Adrenal gland (tissue), 5 donors: Measurements from ENCODE around the gene LBHD1.

Experiments
- CTCF ChIP-seq, 6 experiments: fragments of 450-650 bp in 4 of 6; fragments of 200-600 bp in 2 of 6; sonication (generic) in 1 of 6; IDR thresholded peaks; 1 replicate in 5 of 6; 2 replicates in 1 of 6; pipeline versions ENCODE4 v1.5.1 to v1.8.0; 2016 to 2021; ENCODE audit warnings: antibody characterized with exemption in 6 of 6, mild to moderate bottlenecking in 2 of 6, moderate library complexity in 1 of 6
- POLR2A ChIP-seq, 2 donors: fragments of 450-650 bp; IDR thresholded peaks; one replicate each; pipeline ENCODE4 v1.6.1; 2017; ENCODE audit warnings: antibody characterized with exemption in 2 of 2, mild to moderate bottlenecking in 2 of 2, moderate library complexity in 1 of 2
- donor health status: DM: no; HTN: no; CAD: no.

GRCh38 chr11:62666259-62666926, 5.7 kb downstream of the LBHD1 start:
- TF ChIP-seq CTCF (IDR thresholded peaks at IDR 0.05) (no peak), POLR2A (IDR thresholded peaks at IDR 0.05) (no peak)
